Hematopoietic multipotent progenitor cell treated with erythropoietin and hydrocortisone succinate and interleukin-3 and kit ligand, for 8 days (in vitro differentiated cells): ENCODE data around the gene GALNT2.

Source experiments
- DNase-seq: peaks from one replicate; pipeline ENCODE4 v3.0.0-alpha.2; 2015

GALNT2 gene

GRCh38 chr1:230286166-230286889, 219.3 kb downstream of the GALNT2 start:
- DNase-seq = no peak

- DNase-seq = no peak
These were observed 219.8 kb downstream of the GALNT2 start for GRCh38 chr1:230286890-230287269.

GRCh38 chr1:230287674-230288315, 220.8 kb downstream of the GALNT2 start:
- DNase-seq = no peak

GRCh38 chr1:230288641-230289349, 221.8 kb downstream of the GALNT2 start:
- DNase-seq = no peak

- no peak for DNase-seq
These were observed 222.3 kb downstream of the GALNT2 start for GRCh38 chr1:230289350-230289644.

- DNase-seq = no peak
These were observed 224.9 kb downstream of the GALNT2 start for GRCh38 chr1:230291731-230292620.

- DNase-seq = no peak
These were observed 225.8 kb downstream of the GALNT2 start for GRCh38 chr1:230292689-230293389.

- no peak for DNase-seq
These were observed 226.3 kb downstream of the GALNT2 start for GRCh38 chr1:230293390-230293700.

- peak; percentile 32 for DNase-seq
These were observed 228.3 kb downstream of the GALNT2 start for GRCh38 chr1:230295367-230295766.

- DNase-seq = no peak
These were observed 232.4 kb downstream of the GALNT2 start for GRCh38 chr1:230299191-230300006.

GRCh38 chr1:230300322-230301301, 233.6 kb downstream of the GALNT2 start:
- no peak for DNase-seq

GRCh38 chr1:230301322-230301721, 234.3 kb downstream of the GALNT2 start:
- no peak for DNase-seq

GRCh38 chr1:230301822-230302221, 234.8 kb downstream of the GALNT2 start:
- no peak for DNase-seq

GRCh38 chr1:230303069-230303468, 236.0 kb downstream of the GALNT2 start:
- no peak for DNase-seq

- DNase-seq = no peak
These were observed 236.8 kb downstream of the GALNT2 start for GRCh38 chr1:230303822-230304221.

GRCh38 chr1:230306169-230306568, 239.1 kb downstream of the GALNT2 start:
- DNase-seq = no peak

GRCh38 chr1:230307213-230307612, 240.2 kb downstream of the GALNT2 start:
- DNase-seq = no peak

GRCh38 chr1:230308039-230308438, 241.0 kb downstream of the GALNT2 start:
- DNase-seq = peak; percentile 50

- DNase-seq = no peak
These were observed 241.8 kb downstream of the GALNT2 start for GRCh38 chr1:230308821-230309220.

- no peak for DNase-seq
These were observed 242.7 kb downstream of the GALNT2 start for GRCh38 chr1:230309646-230310177.
